ENCODE data around the gene TES. TPM values are rescaled to one million over a fixed set of nuclear protein-coding genes. Genes with fewer than 3 reads are reported as not detected.

Gene TES
- total RNA-seq, 1 donor from 2014 or later, result 82.8 TPM

GRCh38 chr7:116182023-116182422 lies 28.3 kb upstream of the TES start:
- intact Hi-C loops (cut with micrococcal nuclease), result no loop called here
- H3K4me3 Mint-ChIP-seq, result no peak overlapping the region
- TF ChIP-seq, protein P1, sequence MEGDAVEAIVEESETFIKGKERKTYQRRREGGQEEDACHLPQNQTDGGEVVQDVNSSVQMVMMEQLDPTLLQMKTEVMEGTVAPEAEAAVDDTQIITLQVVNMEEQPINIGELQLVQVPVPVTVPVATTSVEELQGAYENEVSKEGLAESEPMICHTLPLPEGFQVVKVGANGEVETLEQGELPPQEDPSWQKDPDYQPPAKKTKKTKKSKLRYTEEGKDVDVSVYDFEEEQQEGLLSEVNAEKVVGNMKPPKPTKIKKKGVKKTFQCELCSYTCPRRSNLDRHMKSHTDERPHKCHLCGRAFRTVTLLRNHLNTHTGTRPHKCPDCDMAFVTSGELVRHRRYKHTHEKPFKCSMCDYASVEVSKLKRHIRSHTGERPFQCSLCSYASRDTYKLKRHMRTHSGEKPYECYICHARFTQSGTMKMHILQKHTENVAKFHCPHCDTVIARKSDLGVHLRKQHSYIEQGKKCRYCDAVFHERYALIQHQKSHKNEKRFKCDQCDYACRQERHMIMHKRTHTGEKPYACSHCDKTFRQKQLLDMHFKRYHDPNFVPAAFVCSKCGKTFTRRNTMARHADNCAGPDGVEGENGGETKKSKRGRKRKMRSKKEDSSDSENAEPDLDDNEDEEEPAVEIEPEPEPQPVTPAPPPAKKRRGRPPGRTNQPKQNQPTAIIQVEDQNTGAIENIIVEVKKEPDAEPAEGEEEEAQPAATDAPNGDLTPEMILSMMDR (IDR thresholded peaks at IDR 0.05), result no peak
- H3K27me3 Mint-ChIP-seq, result peaks cover 5% of the 10 kb centered on the region
- H3K36me3 Mint-ChIP-seq (ENCODE audit: low read depth), result no peaks in the 10 kb centered on the region
- no peak for ATAC-seq (ENCODE audit: low read depth)
- H3K27ac Mint-ChIP-seq, result no peak overlapping the region
- ChIA-PET POLR2A (no interaction called here), CTCF (interaction anchor here (1.0 to 12.1 kb wide), 7 partner anchors 12 to 409 kb away, joined by 3 to 318 read pairs (median 5); no protein-coding TSS in a partner anchor)
- no peaks in the 10 kb centered on the region for H3K9me3 Mint-ChIP-seq
- DNase-seq, result no peak
- H3K4me1 Mint-ChIP-seq, result no peaks in the 10 kb centered on the region

GRCh38 chr7:116185450-116185849 lies 24.9 kb upstream of the TES start:
- intact Hi-C loops (cut with micrococcal nuclease), result no loop called here
- no peak for ATAC-seq (ENCODE audit: low read depth)
- TF ChIP-seq, protein P1 (IDR thresholded peaks at IDR 0.05), result no peak
- H3K4me3 Mint-ChIP-seq, result no peak overlapping the region
- no peak overlapping the region for H3K27ac Mint-ChIP-seq
- no peak for DNase-seq
- H3K27me3 Mint-ChIP-seq, result peaks cover 5% of the 10 kb centered on the region
- no peaks in the 10 kb centered on the region for H3K4me1 Mint-ChIP-seq
- peaks cover 11% of the 10 kb centered on the region for H3K9me3 Mint-ChIP-seq
- peaks cover 2% of the 10 kb centered on the region for H3K36me3 Mint-ChIP-seq (ENCODE audit: low read depth)
- POLR2A ChIA-PET, result no interaction called here
- CTCF ChIA-PET, result interaction anchor here (1.3 to 12.1 kb wide), 2 partner anchors 9 to 50 kb away, joined by 4 to 318 read pairs; no protein-coding TSS in a partner anchor

DNA sequence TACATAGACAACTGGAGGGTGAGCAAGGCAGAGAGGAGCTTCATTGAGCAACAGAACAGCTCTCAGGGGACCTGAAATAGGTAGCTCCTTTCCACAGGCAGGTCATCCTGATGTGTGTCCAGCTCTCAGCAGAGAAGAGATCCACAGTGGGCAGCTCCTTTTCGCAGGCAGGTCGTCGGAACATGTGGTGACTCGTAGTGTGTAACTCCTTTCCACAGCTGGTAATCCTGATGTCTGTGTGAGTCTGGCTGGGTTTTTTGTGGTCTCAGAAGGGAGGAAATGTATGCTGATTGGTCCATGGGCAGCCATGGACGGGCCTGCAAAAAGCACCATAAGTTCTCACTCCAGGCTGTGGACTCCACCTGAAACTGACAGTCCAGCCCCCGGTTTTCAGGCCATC lies 24.4 kb upstream of the TES start:
- POLR2A ChIA-PET, result no interaction called here
- H3K27ac Mint-ChIP-seq, result no peak overlapping the region

DNA sequence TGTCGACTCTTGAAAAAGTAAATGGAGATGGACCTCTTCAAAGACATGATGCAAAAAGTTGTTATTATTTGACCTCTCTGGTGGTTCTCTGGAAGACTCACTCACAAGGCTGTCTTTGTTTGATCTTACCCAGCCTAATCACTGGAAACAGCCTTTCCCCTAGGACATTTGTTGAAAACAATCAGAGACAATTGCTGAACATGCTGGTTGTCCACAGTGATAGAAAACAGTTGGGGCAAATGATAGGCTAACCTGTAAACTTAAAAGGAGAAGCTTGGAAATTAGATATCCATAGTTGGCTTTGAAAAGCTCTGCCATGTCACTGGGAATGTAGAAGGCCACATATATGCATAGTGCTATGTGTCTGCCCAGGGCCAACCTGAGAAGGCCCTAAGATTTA lies 22.9 kb upstream of the TES start:
- ATAC-seq (ENCODE audit: low read depth), result no peak
- Mint-ChIP-seq H3K9me3 (peaks cover 11% of the 10 kb centered on the region), H3K4me3 (no peak overlapping the region), H3K27me3 (peaks cover 5% of the 10 kb centered on the region), H3K4me1 (no peaks in the 10 kb centered on the region), H3K36me3 (ENCODE audit: low read depth) (peaks cover 2% of the 10 kb centered on the region), H3K27ac (no peak overlapping the region)
- ChIA-PET POLR2A (no interaction called here), CTCF (interaction anchor here (0.8 to 12.1 kb wide), 4 partner anchors 15 to 338 kb away, joined by 3 to 318 read pairs (median 6); no protein-coding TSS in a partner anchor)
- TF ChIP-seq, protein P1 (IDR thresholded peaks at IDR 0.05), result no peak
- no peak for DNase-seq
- intact Hi-C loops (cut with micrococcal nuclease), result no loop called here

More for the DNA sequence above, 24.4 kb upstream of the TES start:
- Mint-ChIP-seq H3K36me3 (ENCODE audit: low read depth) (peaks cover 2% of the 10 kb centered on the region), H3K4me3 (no peak overlapping the region), H3K27me3 (peaks cover 5% of the 10 kb centered on the region), H3K4me1 (no peaks in the 10 kb centered on the region), H3K9me3 (peaks cover 11% of the 10 kb centered on the region)
- TF ChIP-seq, protein P1 (IDR thresholded peaks at IDR 0.05), result no peak
- intact Hi-C loops (cut with micrococcal nuclease), result no loop called here
- no peak for ATAC-seq (ENCODE audit: low read depth)
- DNase-seq, result no peak
- CTCF ChIA-PET, result interaction anchor here (1.3 to 12.1 kb wide), 2 partner anchors 9 to 50 kb away, joined by 4 to 318 read pairs; no protein-coding TSS in a partner anchor

- H3K4me3 Mint-ChIP-seq, result no peak overlapping the region
- ChIA-PET POLR2A (no interaction called here), CTCF (no interaction called here)
- no peak for ATAC-seq (ENCODE audit: low read depth)
- no peaks in the 10 kb centered on the region for H3K4me1 Mint-ChIP-seq
- intact Hi-C loops (cut with micrococcal nuclease), result no loop called here
- DNase-seq, result no peak
- peaks cover 2% of the 10 kb centered on the region for H3K9me3 Mint-ChIP-seq
- TF ChIP-seq, protein P1 (IDR thresholded peaks at IDR 0.05), result no peak
- no peak overlapping the region for H3K27ac Mint-ChIP-seq
- H3K27me3 Mint-ChIP-seq, result no peaks in the 10 kb centered on the region
- no peaks in the 10 kb centered on the region for H3K36me3 Mint-ChIP-seq (ENCODE audit: low read depth)
Observed at GRCh38 chr7:116193329-116194087, 16.8 kb upstream of the TES start.
